22Rv1 (cell line): ENCODE results near the gene LDLR.

Source experiments
- ZFX ChIP-seq: fragments of 450-650 bp; IDR thresholded peaks from 2 replicates; pipeline ENCODE4 v1.6.1; 2017; ENCODE audit warnings: antibody characterized with exemption, borderline replicate concordance
- TF ChIP-seq, protein P1 (sequence below): fragments of 450-650 bp; IDR thresholded peaks from 2 replicates; pipeline ENCODE4 v1.5.1; 2017; ENCODE audit warnings: mild to moderate bottlenecking

DNA sequence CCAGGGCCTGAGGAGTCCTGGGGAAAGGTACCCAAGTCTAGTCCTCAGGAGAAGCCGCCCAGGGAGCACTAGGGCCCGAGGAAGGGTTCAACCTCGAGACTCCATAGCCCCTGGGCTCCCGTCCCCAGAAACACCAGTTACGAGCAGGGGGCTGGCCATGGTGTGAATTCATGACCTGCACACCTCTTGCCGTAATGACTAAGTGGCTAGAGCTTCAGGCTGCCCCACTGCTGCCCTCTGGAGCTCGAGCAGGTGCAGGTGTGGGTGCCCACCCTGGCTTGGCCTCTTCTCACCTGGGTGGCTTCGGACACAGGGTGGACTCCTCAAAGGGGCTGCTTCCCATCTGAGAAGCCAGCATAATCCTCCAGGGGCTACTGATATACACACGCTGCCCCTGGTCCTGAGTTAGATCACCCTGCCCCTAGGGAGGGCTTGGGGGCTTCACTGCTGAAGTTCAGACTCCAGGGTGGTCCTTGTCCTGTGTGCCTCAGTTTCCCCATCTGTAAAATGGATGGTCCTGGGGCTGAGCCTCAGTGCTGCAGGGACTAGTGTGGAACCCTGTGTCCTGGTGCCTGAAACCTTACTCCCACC lies 52.8 kb downstream of the LDLR start:
- TF ChIP-seq, protein P1, sequence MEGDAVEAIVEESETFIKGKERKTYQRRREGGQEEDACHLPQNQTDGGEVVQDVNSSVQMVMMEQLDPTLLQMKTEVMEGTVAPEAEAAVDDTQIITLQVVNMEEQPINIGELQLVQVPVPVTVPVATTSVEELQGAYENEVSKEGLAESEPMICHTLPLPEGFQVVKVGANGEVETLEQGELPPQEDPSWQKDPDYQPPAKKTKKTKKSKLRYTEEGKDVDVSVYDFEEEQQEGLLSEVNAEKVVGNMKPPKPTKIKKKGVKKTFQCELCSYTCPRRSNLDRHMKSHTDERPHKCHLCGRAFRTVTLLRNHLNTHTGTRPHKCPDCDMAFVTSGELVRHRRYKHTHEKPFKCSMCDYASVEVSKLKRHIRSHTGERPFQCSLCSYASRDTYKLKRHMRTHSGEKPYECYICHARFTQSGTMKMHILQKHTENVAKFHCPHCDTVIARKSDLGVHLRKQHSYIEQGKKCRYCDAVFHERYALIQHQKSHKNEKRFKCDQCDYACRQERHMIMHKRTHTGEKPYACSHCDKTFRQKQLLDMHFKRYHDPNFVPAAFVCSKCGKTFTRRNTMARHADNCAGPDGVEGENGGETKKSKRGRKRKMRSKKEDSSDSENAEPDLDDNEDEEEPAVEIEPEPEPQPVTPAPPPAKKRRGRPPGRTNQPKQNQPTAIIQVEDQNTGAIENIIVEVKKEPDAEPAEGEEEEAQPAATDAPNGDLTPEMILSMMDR: no peak
- TF ChIP-seq ZFX: no peak
